GM23338 (cell line): ENCODE results near the gene MYLK4. TPM values are rescaled to one million over a fixed set of nuclear protein-coding genes. Genes with fewer than 3 reads are reported as not detected.

ENCODE experiments used
- ATAC-seq: fragments of 200-7000 bp; cut with Tn5 transposase; 3 replicates; pipeline ENCODE4 v1.9.1; 2020
- DNase-seq: peaks from one replicate; pipeline ENCODE4 v3.0.0-alpha.2; 2015; ENCODE audit warnings: low spot score
- H2AFZ ChIP-seq: fragments of 200-600 bp; sonication (generic); 2 replicates; pipeline ENCODE4 v1.8.0; 2016; ENCODE audit warnings: antibody characterized with exemption, mild to moderate bottlenecking, moderate library complexity
- H3F3A ChIP-seq: fragments of 200-600 bp; sonication (generic); replicated peaks from 2 replicates; pipeline ENCODE4 v1.8.0; 2017; ENCODE audit warnings: antibody characterized with exemption, mixed run types, low read depth
- H3K27ac ChIP-seq: fragments of 200-600 bp; sonication (generic); 2 replicates; pipeline ENCODE4 v1.6.1; 2016; ENCODE audit warnings: low read depth
- H3K27me3 ChIP-seq: fragments of 200-600 bp; sonication (generic); 2 replicates; pipeline ENCODE4 v1.8.0; 2016; ENCODE audit warnings: mild to moderate bottlenecking, mixed run types, moderate library complexity; ENCODE audit not compliant: insufficient read depth
- H3K36me3 ChIP-seq: fragments of 200-600 bp; sonication (generic); 2 replicates; pipeline ENCODE4 v1.8.0; 2016; ENCODE audit warnings: mild to moderate bottlenecking; ENCODE audit not compliant: insufficient read depth
- H3K4me1 ChIP-seq: fragments of 200-600 bp; sonication (generic); 2 replicates; pipeline ENCODE4 v1.8.0; 2016; ENCODE audit warnings: mild to moderate bottlenecking, moderate library complexity; ENCODE audit not compliant: insufficient read depth
- H3K4me2 ChIP-seq: fragments of 200-600 bp; sonication (generic); 2 replicates; pipeline ENCODE4 v1.7.1; 2017; ENCODE audit warnings: mixed run types
- H3K4me3 ChIP-seq: fragments of 200-600 bp; sonication (generic); 2 replicates; pipeline ENCODE4 v1.6.1; 2016; ENCODE audit warnings: mixed run types
- H3K79me2 ChIP-seq: fragments of 200-600 bp; sonication (generic); replicated peaks from 2 replicates; pipeline ENCODE4 v1.8.0; 2017; ENCODE audit warnings: mild to moderate bottlenecking; ENCODE audit not compliant: insufficient read depth
- H3K9me2 ChIP-seq: fragments of 200-600 bp; sonication (generic); 2 replicates; pipeline ENCODE4 v1.8.0; 2017; ENCODE audit not compliant: insufficient read depth
- H4K20me1 ChIP-seq: fragments of 200-600 bp; sonication (generic); replicated peaks from 2 replicates; pipeline ENCODE4 v1.8.0; 2017; ENCODE audit warnings: mild to moderate bottlenecking; ENCODE audit not compliant: insufficient read depth
- H3K27ac Mint-ChIP-seq: 2 replicates; pipeline ENCODE4 v1.8.0; 2020; ENCODE audit warnings: inconsistent platforms, mild to moderate bottlenecking, moderate library complexity, mixed read lengths
- H3K27me3 Mint-ChIP-seq: 3 replicates; pipeline ENCODE4 v1.8.0; 2022; ENCODE audit warnings: low read depth, mild to moderate bottlenecking, moderate library complexity, mixed read lengths, inconsistent platforms; ENCODE audit not compliant: insufficient read depth, poor library complexity
- H3K36me3 Mint-ChIP-seq: 3 replicates; pipeline ENCODE4 v1.8.0; 2021; ENCODE audit warnings: low read depth, mild to moderate bottlenecking, inconsistent platforms, moderate library complexity, mixed read lengths
- H3K4me1 Mint-ChIP-seq: 3 replicates; pipeline ENCODE4 v1.8.0; 2020; ENCODE audit warnings: mild to moderate bottlenecking, inconsistent platforms, mixed read lengths
- H3K4me3 Mint-ChIP-seq: 3 replicates; pipeline ENCODE4 v1.8.0; 2021; ENCODE audit warnings: moderate library complexity, mild to moderate bottlenecking, inconsistent platforms, mixed read lengths
- H3K9me3 Mint-ChIP-seq: 3 replicates; pipeline ENCODE4 v1.8.0; 2020; ENCODE audit warnings: moderate library complexity, mild to moderate bottlenecking, inconsistent platforms, mixed read lengths
- EZH2 ChIP-seq: fragments of 200-600 bp; sonication (generic); IDR thresholded peaks from one replicate; pipeline ENCODE4 v1.8.0; 2017; ENCODE audit warnings: antibody characterized with exemption, mild to moderate bottlenecking, low read depth; ENCODE audit not compliant: unreplicated experiment
- EZH2phosphoT487 ChIP-seq: fragments of 200-600 bp; sonication (generic); IDR thresholded peaks from one replicate; pipeline ENCODE4 v1.8.1; 2018; ENCODE audit warnings: antibody characterized with exemption; ENCODE audit not compliant: unreplicated experiment
- NANOG ChIP-seq: IDR thresholded peaks from 2 replicates; pipeline ENCODE4 v1.6.1; 2016; ENCODE audit warnings: antibody characterized with exemption, borderline replicate concordance
- STAT1 ChIP-seq: IDR thresholded peaks from one replicate; pipeline ENCODE4 v1.6.1; 2016; ENCODE audit warnings: antibody characterized with exemption; ENCODE audit not compliant: unreplicated experiment
- ZNF114 ChIP-seq: fragments of 250-450 bp; sonication (Bioruptor Pico); IDR thresholded peaks from 2 replicates; pipeline ENCODE4 v1.5.0; 2020; ENCODE audit warnings: mild to moderate bottlenecking, moderate library complexity
- ZNF331 ChIP-seq: fragments of 250-450 bp; sonication (Bioruptor Pico); IDR thresholded peaks from 2 replicates; pipeline ENCODE4 v1.5.0; 2020; ENCODE audit warnings: low read depth, mild to moderate bottlenecking, moderate library complexity
- polyA plus RNA-seq: library from polyadenylated mRNA; unstranded; fragments of >200 nt; fragmentation: Nextera tagmentation; extraction: Ambion mirVana; gene quantifications from 2 replicates; pipeline ENCODE4 v1.2.1, GENCODE V29; 2016
- total RNA-seq: library from RNA; depleted of rRNA; stranded (reverse); fragments of >200 nt; shearing (Covaris generic); gene quantifications from 2 replicates; pipeline ENCODE4 v1.2.3, GENCODE V29; 2014
- TF ChIP-seq, protein P1 (sequence below): fragments of 250-450 bp; sonication (Bioruptor Pico); IDR thresholded peaks from 2 replicates; pipeline ENCODE4 v1.5.0; 2020; ENCODE audit warnings: mild to moderate bottlenecking, moderate library complexity

The MYLK4 gene
- total and polyA plus RNA-seq, 2 experiments from 2014 or later: 0.03 to 0.17 TPM

DNA sequence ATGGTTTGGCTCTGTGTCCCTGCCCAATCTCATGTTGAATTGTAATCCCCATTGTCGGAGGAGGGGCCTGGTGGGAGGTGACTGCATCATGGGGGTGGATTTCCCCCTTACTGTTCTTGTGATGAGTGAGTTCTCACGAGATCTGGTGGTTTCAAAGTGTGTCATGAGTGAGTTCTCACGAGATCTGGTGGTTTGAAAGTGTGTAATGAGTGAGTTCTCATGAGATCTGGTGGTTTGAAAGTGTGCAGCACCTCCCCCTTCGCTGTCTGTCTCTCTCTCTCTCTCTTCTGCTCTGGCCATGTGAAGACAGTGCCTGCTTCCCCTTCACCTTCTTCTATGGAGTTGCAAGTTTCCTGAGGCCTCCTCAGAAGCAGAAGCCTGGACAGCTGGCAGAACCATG lies 87.6 kb downstream of the MYLK4 start:
- Histone ChIP-seq H3K27ac (no peak overlapping the region), H3K27me3 (no peaks in the 10 kb centered on the region), H3K4me2 (no peak overlapping the region), H3F3A (no peaks in the 10 kb centered on the region), H3K79me2 (no peaks in the 10 kb centered on the region), H3K4me3 (no peak overlapping the region), H2AFZ (no peak overlapping the region), H4K20me1 (no peaks in the 10 kb centered on the region), H3K9me2 (peaks cover 11% of the 10 kb centered on the region; the same call in 1 of the 2 replicates), H3K36me3 (no peaks in the 10 kb centered on the region), H3K4me1 (peaks cover 19% of the 10 kb centered on the region)
- Mint-ChIP-seq H3K4me3 (no peak overlapping the region), H3K4me1 (peaks cover 32% of the 10 kb centered on the region), H3K27me3 (peaks cover 18% of the 10 kb centered on the region), H3K36me3 (peaks cover 19% of the 10 kb centered on the region), H3K9me3 (peaks cover 14% of the 10 kb centered on the region), H3K27ac (no peak overlapping the region)
- TF ChIP-seq, protein P1, sequence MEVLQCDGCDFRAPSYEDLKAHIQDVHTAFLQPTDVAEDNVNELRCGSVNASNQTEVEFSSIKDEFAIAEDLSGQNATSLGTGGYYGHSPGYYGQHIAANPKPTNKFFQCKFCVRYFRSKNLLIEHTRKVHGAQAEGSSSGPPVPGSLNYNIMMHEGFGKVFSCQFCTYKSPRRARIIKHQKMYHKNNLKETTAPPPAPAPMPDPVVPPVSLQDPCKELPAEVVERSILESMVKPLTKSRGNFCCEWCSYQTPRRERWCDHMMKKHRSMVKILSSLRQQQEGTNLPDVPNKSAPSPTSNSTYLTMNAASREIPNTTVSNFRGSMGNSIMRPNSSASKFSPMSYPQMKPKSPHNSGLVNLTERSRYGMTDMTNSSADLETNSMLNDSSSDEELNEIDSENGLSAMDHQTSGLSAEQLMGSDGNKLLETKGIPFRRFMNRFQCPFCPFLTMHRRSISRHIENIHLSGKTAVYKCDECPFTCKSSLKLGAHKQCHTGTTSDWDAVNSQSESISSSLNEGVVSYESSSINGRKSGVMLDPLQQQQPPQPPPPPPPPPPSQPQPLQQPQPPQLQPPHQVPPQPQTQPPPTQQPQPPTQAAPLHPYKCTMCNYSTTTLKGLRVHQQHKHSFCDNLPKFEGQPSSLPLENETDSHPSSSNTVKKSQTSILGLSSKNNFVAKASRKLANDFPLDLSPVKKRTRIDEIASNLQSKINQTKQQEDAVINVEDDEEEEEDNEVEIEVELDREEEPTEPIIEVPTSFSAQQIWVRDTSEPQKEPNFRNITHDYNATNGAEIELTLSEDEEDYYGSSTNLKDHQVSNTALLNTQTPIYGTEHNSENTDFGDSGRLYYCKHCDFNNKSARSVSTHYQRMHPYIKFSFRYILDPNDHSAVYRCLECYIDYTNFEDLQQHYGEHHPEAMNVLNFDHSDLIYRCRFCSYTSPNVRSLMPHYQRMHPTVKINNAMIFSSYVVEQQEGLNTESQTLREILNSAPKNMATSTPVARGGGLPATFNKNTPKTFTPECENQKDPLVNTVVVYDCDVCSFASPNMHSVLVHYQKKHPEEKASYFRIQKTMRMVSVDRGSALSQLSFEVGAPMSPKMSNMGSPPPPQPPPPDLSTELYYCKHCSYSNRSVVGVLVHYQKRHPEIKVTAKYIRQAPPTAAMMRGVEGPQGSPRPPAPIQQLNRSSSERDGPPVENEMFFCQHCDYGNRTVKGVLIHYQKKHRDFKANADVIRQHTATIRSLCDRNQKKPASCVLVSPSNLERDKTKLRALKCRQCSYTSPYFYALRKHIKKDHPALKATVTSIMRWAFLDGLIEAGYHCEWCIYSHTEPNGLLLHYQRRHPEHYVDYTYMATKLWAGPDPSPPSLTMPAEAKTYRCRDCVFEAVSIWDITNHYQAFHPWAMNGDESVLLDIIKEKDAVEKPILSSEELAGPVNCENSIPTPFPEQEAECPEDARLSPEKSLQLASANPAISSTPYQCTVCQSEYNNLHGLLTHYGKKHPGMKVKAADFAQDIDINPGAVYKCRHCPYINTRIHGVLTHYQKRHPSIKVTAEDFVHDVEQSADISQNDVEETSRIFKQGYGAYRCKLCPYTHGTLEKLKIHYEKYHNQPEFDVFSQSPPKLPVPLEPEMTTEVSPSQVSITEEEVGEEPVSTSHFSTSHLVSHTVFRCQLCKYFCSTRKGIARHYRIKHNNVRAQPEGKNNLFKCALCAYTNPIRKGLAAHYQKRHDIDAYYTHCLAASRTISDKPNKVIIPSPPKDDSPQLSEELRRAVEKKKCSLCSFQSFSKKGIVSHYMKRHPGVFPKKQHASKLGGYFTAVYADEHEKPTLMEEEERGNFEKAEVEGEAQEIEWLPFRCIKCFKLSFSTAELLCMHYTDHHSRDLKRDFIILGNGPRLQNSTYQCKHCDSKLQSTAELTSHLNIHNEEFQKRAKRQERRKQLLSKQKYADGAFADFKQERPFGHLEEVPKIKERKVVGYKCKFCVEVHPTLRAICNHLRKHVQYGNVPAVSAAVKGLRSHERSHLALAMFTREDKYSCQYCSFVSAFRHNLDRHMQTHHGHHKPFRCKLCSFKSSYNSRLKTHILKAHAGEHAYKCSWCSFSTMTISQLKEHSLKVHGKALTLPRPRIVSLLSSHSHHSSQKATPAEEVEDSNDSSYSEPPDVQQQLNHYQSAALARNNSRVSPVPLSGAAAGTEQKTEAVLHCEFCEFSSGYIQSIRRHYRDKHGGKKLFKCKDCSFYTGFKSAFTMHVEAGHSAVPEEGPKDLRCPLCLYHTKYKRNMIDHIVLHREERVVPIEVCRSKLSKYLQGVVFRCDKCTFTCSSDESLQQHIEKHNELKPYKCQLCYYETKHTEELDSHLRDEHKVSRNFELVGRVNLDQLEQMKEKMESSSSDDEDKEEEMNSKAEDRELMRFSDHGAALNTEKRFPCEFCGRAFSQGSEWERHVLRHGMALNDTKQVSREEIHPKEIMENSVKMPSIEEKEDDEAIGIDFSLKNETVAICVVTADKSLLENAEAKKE (CRISPR knock-in tag): no peak
- TF ChIP-seq EZH2phosphoT487 (no peak), ZNF331 (CRISPR knock-in tag) (no peak), NANOG (no peak)
- ATAC-seq (no peak), DNase-seq (no peak)

DNA sequence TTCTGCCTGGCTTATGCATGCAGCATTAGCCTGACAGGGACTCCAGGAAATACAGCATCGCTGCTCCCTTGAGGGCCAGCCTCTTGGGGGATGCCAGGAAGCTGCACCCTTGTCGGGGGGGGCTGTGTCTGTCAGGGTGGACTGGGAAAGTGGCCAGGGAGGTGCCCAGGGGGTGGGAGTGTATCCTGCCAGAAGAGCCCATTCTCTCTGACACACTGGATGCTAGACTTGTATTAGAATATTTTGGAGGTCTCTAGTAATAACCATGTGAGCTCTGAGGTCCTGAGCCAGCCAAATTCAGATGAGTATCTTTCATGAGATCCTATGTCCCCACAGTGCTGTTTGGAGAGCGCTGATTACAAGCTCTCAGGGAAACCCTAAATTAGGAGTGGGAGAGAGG lies 89.1 kb downstream of the MYLK4 start:
- DNase-seq (no peak), ATAC-seq (no peak)
- Mint-ChIP-seq H3K27ac (no peak overlapping the region), H3K9me3 (peaks cover 14% of the 10 kb centered on the region), H3K4me1 (peaks cover 30% of the 10 kb centered on the region), H3K36me3 (peaks cover 19% of the 10 kb centered on the region), H3K4me3 (no peak overlapping the region), H3K27me3 (peaks cover 18% of the 10 kb centered on the region)
- Histone ChIP-seq H4K20me1 (no peaks in the 10 kb centered on the region), H3K27ac (no peak overlapping the region), H3K36me3 (no peaks in the 10 kb centered on the region), H3K79me2 (no peaks in the 10 kb centered on the region), H3F3A (no peaks in the 10 kb centered on the region), H3K27me3 (no peaks in the 10 kb centered on the region), H3K4me2 (no peak overlapping the region), H3K4me1 (peaks cover 28% of the 10 kb centered on the region), H2AFZ (no peak overlapping the region), H3K4me3 (no peak overlapping the region), H3K9me2 (peaks cover 8% of the 10 kb centered on the region; the same call in 1 of the 2 replicates)
- TF ChIP-seq NANOG (no peak), EZH2 (no peak), STAT1 (no peak), ZNF114 (CRISPR knock-in tag) (no peak), EZH2phosphoT487 (no peak)
- TF ChIP-seq, protein P1 (CRISPR knock-in tag): no peak
